OCI-LY7 (cell line): ENCODE results near the gene RBCK1. TPM values are rescaled to one million over a fixed set of nuclear protein-coding genes. Genes with fewer than 3 reads are reported as not detected.

Source experiments
- BruUV-seq: library from RNA; stranded (reverse); fragments of 400-500 nt; replicated peaks from 2 replicates; lab custom pipeline; 2021; lab: Mats Ljungman, UMichigan
- CTCF ChIA-PET: fragments of 300-600 bp; sonication (Branson Sonifier 250); formaldehyde crosslinking; loops from one replicate; lab custom pipeline; 2022; ENCODE audit warnings: antibody characterized with exemption; ENCODE audit not compliant: unreplicated experiment; lab: Charles Lee
- POLR2A ChIA-PET: fragments of 300-600 bp; sonication (Branson Sonifier 250); formaldehyde crosslinking; loops from one replicate; lab custom pipeline; 2022; ENCODE audit warnings: antibody characterized with exemption; lab: Charles Lee
- DNase-seq: peaks from one replicate; pipeline ENCODE4 v3.0.0-alpha.2; 2015; ENCODE audit warnings: low spot score
- H2AFZ ChIP-seq: fragments of 200-600 bp; sonication (generic), shearing (Covaris generic); 2 replicates; pipeline ENCODE4 v1.6.1; 2014; ENCODE audit warnings: mild to moderate bottlenecking, antibody characterized with exemption, low read length, moderate library complexity
- H3K27ac ChIP-seq: fragments of 200-600 bp; sonication (generic); 2 replicates; pipeline ENCODE4 v1.5.1; 2014; ENCODE audit warnings: mixed run types, low read depth, mild to moderate bottlenecking, moderate library complexity, low read length, inconsistent platforms; ENCODE audit not compliant: poor library complexity, severe bottlenecking
- H3K36me3 ChIP-seq: fragments of 200-600 bp; sonication (generic); 2 replicates; pipeline ENCODE4 v1.6.1; 2014; ENCODE audit warnings: mild to moderate bottlenecking, antibody characterized with exemption, low read length, moderate library complexity, mixed read lengths; ENCODE audit not compliant: insufficient read depth
- H3K4me1 ChIP-seq: fragments of 200-600 bp; sonication (generic); 2 replicates; pipeline ENCODE4 v1.5.1; 2014; ENCODE audit warnings: mild to moderate bottlenecking, low read length; ENCODE audit not compliant: insufficient read depth, poor library complexity, severe bottlenecking
- H3K4me2 ChIP-seq: fragments of 200-600 bp; sonication (generic); 2 replicates; pipeline ENCODE4 v1.6.1; 2014; ENCODE audit warnings: mild to moderate bottlenecking, low read length
- H3K4me3 ChIP-seq: fragments of 200-600 bp; sonication (generic); 2 replicates; pipeline ENCODE4 v1.5.1; 2014; ENCODE audit warnings: mild to moderate bottlenecking, low read depth, low read length; ENCODE audit not compliant: poor library complexity, severe bottlenecking
- H3K79me2 ChIP-seq: fragments of 200-600 bp; sonication (generic); 2 replicates; pipeline ENCODE4 v1.6.1; 2016; ENCODE audit warnings: low read depth, mild to moderate bottlenecking, low read length, moderate library complexity, mixed read lengths; ENCODE audit not compliant: insufficient read depth
- H3K9me2 ChIP-seq: fragments of 200-600 bp; sonication (generic); 2 replicates; pipeline ENCODE4 v1.6.1; 2016; ENCODE audit warnings: mild to moderate bottlenecking, low read length, mixed read lengths; ENCODE audit not compliant: insufficient read depth
- H3K9me3 ChIP-seq: fragments of 200-600 bp; sonication (generic); 2 replicates; pipeline ENCODE4 v1.6.1; 2014; ENCODE audit warnings: mild to moderate bottlenecking, mixed run types, low read length, mixed read lengths
- H4K20me1 ChIP-seq: fragments of 200-600 bp; sonication (generic); 2 replicates; pipeline ENCODE4 v1.6.1; 2014; ENCODE audit warnings: mild to moderate bottlenecking, antibody characterized with exemption, low read length, moderate library complexity, mixed read lengths; ENCODE audit not compliant: insufficient read depth
- EZH2phosphoT487 ChIP-seq: fragments of 200-600 bp; sonication (generic); IDR thresholded peaks from 2 replicates; pipeline ENCODE4 v1.6.1; 2018; ENCODE audit warnings: low read depth, borderline replicate concordance, mild to moderate bottlenecking, mixed run types, antibody characterized with exemption, low read length, moderate library complexity, mixed read lengths
- intact Hi-C: fragments of 100-400 bp; cut with micrococcal nuclease; formaldehyde crosslinking; loops from one replicate; pipeline ENCODE4 v1.10.0; 2022; ENCODE audit not compliant: unreplicated experiment
- total RNA-seq, 2 experiments: library from RNA; depleted of rRNA in 1 of 2; stranded (reverse); fragments of >200 nt in 1 of 2; shearing (Covaris generic) in 1 of 2; gene quantifications; 2 replicates each; pipeline ENCODE4 v1.2.3, GENCODE V29; 2014 to 2022
- TF ChIP-seq, protein P1 (sequence below): fragments of 200-600 bp; sonication (generic); conservative IDR thresholded peaks from 2 replicates; pipeline ENCODE4 v1.5.1; 2014; ENCODE audit warnings: mild to moderate bottlenecking, antibody characterized with exemption, low read length, moderate library complexity, mixed read lengths

RBCK1 gene
- total RNA-seq, 2 experiments from 2014 or later, result 82.9 to 140 TPM

DNA sequence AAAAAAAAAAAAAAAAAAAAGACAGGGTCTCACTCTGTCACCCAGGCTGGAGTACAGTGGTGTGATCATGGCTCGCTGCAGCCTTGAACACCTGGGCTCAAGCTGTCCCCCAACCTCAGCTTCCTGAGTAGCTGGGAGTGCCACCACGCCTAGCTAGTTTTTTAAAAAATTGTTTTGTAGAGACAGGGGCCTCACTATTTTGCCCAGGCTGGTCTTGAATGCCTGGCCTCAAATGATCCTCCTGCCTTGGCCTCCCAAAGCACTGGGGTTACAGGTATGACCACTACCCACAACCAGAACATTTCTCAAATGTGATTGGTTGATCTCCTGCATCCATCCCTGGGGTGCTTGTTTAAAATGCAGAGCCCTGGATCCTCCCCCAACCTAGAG is 5.6 kb upstream of the RBCK1 start:
- peaks cover 11% of the 10 kb centered on the region; the same call in 1 of the 2 replicates for H3K9me3 ChIP-seq
- ChIA-PET POLR2A (interaction anchor here (0.6 to 6.0 kb wide), 6 partner anchors 12 to 176 kb away, joined by 3 to 44 read pairs (median 6); partner anchors contain the start of gene TRIB3), CTCF (interaction anchor here (0.5 kb wide), 1 partner anchor 20 kb away, joined by 3 read pairs; no protein-coding TSS in a partner anchor)
- peak overlapping the region; percentile 87 for H3K27ac ChIP-seq
- peaks cover 59% of the 10 kb centered on the region for H3K4me1 ChIP-seq
- H4K20me1 ChIP-seq, result no peaks in the 10 kb centered on the region
- H3K36me3 ChIP-seq, result peaks cover 13% of the 10 kb centered on the region
- intact Hi-C loops, result loop anchor here (1.0 to 2.0 kb wide), 2 partner anchors 41 to 60 kb away; partner anchors contain the start of gene TBC1D20
- BruUV-seq, result no TSS peak
- peak; percentile 87 for DNase-seq
- TF ChIP-seq, protein P1, sequence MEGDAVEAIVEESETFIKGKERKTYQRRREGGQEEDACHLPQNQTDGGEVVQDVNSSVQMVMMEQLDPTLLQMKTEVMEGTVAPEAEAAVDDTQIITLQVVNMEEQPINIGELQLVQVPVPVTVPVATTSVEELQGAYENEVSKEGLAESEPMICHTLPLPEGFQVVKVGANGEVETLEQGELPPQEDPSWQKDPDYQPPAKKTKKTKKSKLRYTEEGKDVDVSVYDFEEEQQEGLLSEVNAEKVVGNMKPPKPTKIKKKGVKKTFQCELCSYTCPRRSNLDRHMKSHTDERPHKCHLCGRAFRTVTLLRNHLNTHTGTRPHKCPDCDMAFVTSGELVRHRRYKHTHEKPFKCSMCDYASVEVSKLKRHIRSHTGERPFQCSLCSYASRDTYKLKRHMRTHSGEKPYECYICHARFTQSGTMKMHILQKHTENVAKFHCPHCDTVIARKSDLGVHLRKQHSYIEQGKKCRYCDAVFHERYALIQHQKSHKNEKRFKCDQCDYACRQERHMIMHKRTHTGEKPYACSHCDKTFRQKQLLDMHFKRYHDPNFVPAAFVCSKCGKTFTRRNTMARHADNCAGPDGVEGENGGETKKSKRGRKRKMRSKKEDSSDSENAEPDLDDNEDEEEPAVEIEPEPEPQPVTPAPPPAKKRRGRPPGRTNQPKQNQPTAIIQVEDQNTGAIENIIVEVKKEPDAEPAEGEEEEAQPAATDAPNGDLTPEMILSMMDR, result no peak
- no peak for TF ChIP-seq EZH2phosphoT487
- no peaks in the 10 kb centered on the region for H3K9me2 ChIP-seq
- H2AFZ ChIP-seq, result no peak overlapping the region; the same call in 1 of the 2 replicates
- no peak overlapping the region for H3K4me3 ChIP-seq
- no peaks in the 10 kb centered on the region for H3K79me2 ChIP-seq
- peak overlapping the region; percentile 62 for H3K4me2 ChIP-seq

DNA sequence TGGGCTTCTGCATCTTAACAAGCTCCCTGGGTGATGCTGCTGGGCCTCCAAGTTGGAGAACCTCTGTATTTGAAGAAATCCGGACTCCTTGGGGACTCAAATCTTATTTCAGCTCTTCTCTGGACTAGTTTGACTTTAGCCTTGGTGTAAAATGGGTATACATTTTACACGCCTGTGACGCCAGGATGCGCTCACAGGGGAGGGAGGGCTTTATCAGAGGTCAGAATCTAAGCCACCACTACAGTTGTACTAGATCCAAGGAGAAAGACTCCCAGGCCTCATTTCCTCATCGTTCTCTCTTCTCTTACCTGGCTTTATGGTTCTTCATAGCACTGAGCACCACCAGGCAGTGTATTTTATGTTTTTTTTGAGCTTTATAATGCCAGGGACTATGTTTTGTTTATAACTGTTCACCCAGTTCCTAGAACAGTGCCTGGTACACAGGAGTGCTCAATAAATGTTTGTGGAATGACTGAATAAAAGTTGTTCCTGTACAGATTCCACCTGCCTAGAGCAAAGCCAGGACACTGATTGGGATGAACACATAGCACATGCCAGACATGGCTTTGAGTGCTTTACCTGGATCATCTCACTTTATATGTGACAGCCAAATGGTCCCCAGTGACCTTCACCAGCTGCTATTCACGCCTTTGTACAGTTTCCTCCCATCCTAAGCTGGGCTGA is 5.1 kb upstream of the RBCK1 start:
- Histone ChIP-seq H3K9me2 (no peaks in the 10 kb centered on the region), H3K4me2 (peak overlapping the region; percentile 62), H3K4me3 (no peak overlapping the region), H3K79me2 (no peaks in the 10 kb centered on the region), H3K36me3 (peaks cover 8% of the 10 kb centered on the region), H4K20me1 (no peaks in the 10 kb centered on the region), H2AFZ (no peak overlapping the region; the same call in 1 of the 2 replicates), H3K9me3 (peaks cover 11% of the 10 kb centered on the region; the same call in 1 of the 2 replicates), H3K4me1 (peaks cover 60% of the 10 kb centered on the region), H3K27ac (peak overlapping the region; percentile 87)
- TF ChIP-seq, protein P1, result no peak
- TF ChIP-seq EZH2phosphoT487, result no peak
- BruUV-seq, result no TSS peak
- no peak for DNase-seq
- POLR2A ChIA-PET, result interaction anchor here (0.6 to 6.0 kb wide), 6 partner anchors 11 to 177 kb away, joined by 3 to 44 read pairs (median 6); partner anchors contain the start of gene TRIB3
- intact Hi-C loops, result loop anchor here (1.0 to 2.0 kb wide), 2 partner anchors 42 to 60 kb away; partner anchors contain the start of gene TBC1D20
- CTCF ChIA-PET, result interaction anchor here (0.5 kb wide), 1 partner anchor 21 kb away, joined by 3 read pairs; no protein-coding TSS in a partner anchor
